GM12872 (cell line): Measurements from ENCODE around the gene CRY2.

Experiments used
- TF ChIP-seq, protein P1 (sequence below): IDR thresholded peaks from 3 replicates; pipeline ENCODE4 v1.5.1; 2011; ENCODE audit warnings: low read depth, mild to moderate bottlenecking, low read length, moderate library complexity; ENCODE audit not compliant: insufficient read depth

Gene CRY2

DNA sequence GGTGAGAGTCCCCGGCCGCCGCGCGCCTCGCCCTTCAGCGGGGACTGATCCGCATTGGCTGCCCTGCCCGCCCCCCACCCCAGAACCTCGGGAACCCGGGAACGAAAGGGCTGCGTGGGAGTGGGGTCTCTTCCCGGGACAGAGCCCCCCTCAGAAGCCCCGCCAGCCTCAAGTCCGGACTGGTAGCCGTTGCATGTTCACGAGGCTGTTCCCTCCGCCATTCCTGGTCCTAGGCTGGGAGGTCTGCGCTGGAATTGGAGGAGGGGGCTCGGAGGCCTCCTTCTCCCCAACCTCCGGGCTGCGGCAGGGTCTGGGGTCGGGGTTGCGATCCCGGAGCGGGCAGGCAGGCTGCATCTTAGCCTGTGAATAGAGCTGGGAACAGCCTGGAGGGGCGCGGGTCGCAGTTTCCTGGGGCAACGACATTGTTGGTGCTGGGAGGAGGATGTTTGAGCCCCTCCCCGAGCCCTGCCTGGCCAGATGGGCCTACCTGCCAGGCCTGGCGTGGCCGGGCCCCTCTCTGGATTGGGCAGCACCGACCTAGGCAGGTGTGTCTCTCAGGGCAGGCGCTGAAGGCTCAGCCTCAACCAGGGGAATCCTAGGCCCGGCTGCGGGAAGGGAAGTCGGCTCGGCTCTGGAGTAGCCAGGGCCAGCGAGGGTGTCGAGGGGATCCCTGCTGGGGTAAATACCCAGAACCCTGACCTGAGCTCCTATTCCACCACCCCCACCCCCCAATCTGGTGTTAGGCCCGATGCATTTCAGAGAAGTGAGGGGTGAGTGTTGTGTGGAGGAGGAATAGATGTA lies 38.8 kb downstream of the CRY2 start:
- TF ChIP-seq, protein P1, sequence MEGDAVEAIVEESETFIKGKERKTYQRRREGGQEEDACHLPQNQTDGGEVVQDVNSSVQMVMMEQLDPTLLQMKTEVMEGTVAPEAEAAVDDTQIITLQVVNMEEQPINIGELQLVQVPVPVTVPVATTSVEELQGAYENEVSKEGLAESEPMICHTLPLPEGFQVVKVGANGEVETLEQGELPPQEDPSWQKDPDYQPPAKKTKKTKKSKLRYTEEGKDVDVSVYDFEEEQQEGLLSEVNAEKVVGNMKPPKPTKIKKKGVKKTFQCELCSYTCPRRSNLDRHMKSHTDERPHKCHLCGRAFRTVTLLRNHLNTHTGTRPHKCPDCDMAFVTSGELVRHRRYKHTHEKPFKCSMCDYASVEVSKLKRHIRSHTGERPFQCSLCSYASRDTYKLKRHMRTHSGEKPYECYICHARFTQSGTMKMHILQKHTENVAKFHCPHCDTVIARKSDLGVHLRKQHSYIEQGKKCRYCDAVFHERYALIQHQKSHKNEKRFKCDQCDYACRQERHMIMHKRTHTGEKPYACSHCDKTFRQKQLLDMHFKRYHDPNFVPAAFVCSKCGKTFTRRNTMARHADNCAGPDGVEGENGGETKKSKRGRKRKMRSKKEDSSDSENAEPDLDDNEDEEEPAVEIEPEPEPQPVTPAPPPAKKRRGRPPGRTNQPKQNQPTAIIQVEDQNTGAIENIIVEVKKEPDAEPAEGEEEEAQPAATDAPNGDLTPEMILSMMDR, result no peak

DNA sequence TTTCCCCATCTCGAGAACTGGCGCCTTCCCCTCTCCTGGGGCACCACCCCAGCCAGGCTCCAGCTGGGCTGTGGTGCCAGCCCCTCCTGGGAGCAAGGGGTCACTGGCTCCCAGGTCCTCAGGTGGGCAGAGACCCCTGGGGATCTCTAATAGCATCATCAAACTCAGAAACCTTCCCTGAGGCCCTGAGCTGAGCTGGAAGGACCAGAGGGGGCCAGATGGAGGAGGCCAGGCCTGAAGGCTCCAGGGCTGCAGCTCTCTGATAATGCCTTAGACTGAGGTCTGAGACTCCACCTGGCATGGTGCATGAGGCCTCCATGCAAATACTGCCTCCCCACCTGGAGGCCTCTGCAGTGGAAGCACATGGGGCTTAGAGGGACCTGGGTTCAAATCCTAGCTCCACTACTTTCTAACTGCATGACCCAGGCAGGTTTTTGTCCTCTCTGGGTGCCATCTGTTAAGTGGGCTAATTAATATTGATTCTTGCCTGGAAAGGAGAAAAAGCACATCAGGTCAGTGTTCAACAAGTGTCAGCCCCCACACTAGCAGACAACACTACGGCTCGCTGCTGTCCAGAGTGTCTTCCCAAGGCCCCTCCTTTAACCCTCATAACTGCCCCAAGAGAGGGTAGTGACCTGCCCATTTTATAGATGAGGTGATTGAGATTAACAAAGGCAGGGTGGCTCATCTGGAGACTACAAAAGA lies 39.7 kb downstream of the CRY2 start:
- TF ChIP-seq, protein P1, result no peak

DNA sequence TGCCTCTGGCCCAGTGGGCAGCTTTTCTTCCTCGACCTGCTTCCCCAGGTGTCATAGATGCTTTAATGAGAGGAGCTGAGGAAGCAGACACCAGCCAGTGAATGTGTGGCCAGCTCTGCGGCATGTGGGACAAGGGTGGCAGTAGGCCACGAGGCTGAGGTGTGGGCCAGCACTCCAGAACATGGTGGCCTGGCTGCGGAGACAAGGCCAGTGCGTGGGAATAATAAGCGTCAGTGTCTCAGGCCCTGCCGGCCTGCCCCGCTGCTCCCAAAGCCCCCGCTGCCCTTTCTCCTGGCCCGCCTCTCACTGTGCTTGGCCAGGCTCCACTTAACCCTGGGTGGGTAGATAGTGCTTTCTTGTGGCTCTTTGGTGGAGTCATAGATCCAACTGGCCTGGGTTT lies 40.3 kb downstream of the CRY2 start:
- TF ChIP-seq, protein P1, result no peak

DNA sequence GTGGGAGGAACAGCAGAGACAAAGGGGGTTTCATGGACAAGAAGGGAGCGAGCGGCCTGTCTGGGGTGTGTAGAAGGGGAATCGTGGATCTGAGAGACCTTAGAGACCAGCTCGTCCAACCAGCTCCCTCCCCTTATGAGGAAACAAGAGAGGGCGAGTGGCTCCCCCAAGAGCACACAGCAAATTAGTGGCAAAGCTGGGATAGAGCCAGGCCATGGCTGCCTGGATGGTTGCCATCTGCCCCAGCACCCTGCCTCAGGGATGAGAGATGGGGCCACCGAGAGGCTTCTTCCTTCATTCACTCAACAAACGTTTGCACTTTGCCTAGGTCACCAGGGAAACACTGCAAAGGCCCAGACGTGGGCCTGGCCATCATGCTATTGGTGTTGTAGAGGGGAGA lies 42.3 kb downstream of the CRY2 start:
- TF ChIP-seq, protein P1, result no peak

DNA sequence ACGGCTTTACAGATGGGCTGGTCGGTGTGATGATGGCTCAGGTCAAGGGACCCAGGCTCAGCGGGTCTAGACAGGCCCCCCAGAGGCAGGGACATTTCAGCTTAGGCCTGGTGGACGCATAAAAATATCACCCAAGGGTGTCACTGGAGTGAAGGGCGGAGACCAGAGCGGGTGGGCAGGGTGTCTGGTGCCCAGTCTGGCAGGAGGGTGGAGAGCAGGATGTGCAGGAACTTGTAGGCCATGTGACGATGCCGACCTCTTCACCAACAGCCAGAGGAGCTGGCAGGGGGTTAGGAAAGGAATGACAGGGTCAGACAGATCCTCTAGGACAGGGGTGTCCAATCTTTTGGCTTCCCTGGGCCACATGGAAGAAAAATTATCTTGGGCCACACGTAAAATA lies 42.7 kb downstream of the CRY2 start:
- TF ChIP-seq, protein P1, result no peak

DNA sequence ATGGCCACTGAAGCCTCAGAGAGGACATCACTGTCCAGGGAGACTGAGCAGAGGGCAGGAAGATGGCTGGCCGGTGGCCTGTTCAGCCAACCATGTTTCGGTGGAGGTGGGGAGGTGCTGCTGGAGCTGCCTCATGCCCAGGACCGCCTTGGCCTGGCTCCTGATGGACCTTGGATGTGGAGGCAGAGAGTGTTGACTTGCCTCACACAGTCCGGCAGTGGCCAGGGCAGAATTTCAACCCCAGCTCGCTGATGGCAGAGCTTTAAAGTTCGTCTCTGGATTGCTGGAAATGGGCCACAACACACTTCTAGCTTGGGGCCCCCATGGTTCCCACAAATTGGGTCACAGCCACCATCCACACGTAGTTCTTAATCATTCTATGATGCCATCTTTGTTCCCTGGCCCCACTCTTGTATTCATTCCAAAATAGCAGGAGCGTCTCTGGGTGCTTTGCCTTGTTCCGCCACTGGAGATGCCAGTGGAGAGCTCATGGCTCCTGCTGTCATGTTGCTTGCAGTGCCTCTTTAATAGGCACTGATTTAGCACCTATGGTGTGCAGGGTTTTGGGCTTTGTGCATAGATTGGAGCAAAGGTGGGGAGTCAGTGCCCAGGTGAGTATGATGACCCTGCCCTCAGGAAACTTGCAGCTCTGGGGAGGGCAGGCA lies 43.7 kb downstream of the CRY2 start:
- TF ChIP-seq, protein P1, result no peak

DNA sequence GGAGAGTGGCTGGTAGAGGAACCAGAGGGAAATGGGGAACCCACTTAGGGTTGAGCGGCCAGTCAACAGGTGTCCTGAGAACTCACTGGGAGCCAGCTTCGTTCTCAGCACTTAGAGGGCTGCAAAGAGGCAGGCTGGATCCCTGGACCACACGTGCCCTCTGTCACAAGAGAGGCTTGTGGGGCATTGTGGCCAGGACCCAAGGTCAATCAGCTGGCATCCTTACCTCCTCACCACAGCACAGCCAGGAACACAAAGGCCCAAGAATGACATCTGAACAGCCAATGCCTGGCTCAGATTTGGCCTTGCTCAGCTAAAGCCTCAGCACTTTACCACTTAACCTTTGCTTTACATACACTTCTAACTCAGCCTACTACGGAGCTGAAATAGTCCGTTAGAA lies 45.6 kb downstream of the CRY2 start:
- TF ChIP-seq, protein P1, result no peak
